ENCODE results near the gene NDUFV1.

NDUFV1 gene

GRCh38 chr11:67644472-67645418 is 38.0 kb downstream of the NDUFV1 start:
- TF ChIP-seq ZNF274 (IDR thresholded peaks at IDR 0.05; ENCODE audit: low read depth, low read length), result no peak
- H3K4me3 ChIP-seq (ENCODE audit: low read length), result no peak overlapping the region

DNA sequence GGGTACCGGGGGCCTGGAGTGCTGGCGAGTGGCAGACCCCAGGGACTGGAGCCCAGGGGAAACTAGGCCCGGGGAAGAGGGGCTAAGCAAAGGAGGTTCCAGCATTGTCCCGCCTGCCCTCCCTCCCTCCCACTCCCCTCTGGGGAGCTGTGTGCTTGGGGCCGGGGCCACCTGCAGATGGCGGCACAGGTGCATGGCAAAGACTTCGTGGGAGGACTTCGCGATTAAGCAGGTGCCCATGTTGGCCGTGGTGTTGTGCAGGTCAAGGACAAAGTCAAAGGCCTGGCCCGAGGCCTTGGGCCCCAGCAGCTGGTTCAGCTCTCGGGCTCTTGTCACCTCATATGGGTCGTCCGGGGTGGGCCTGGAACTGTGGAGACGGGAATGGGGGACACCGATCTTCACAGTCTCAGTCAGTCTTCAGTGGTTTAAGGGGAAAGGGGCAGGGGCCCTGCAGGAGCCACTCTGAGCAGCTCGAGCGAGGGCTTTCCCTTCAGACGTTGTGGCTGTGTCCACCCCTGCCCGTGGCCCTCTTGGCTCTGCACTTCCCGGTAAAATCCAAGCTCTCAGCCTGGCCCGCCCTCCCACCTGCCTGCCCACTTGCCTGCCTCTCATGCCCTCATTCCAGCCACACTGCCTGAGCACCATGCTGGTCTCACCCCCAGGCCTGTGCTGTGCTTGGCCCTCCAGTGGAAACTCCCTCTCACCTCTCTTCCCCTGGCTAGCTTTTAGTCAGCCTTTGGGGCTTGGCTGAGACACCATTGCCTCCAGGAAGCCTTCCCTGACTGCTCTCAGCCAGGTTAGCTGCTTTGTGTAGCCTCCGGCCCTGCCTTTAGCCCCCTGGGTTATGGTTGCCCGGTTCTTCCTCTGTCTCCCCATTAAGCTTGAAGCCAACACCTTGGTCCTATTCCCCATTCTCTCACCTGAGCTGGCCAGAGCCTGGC is 39.1 kb downstream of the NDUFV1 start:
- no peak overlapping the region for H3K4me3 ChIP-seq (ENCODE audit: low read length)
- TF ChIP-seq ZNF274 (IDR thresholded peaks at IDR 0.05; ENCODE audit: low read depth, low read length), result no peak

GRCh38 chr11:67646535-67647336 is 40.0 kb downstream of the NDUFV1 start:
- no peak for TF ChIP-seq ZNF274 (IDR thresholded peaks at IDR 0.05; ENCODE audit: low read depth, low read length)
- H3K4me3 ChIP-seq (ENCODE audit: low read length), result no peak overlapping the region

GRCh38 chr11:67647471-67647870 is 40.7 kb downstream of the NDUFV1 start:
- TF ChIP-seq ZNF274 (IDR thresholded peaks at IDR 0.05; ENCODE audit: low read depth, low read length), result no peak
- H3K4me3 ChIP-seq (ENCODE audit: low read length), result no peak overlapping the region

- H3K4me3 ChIP-seq (ENCODE audit: low read length), result no peak overlapping the region
- no peak for TF ChIP-seq ZNF274 (IDR thresholded peaks at IDR 0.05; ENCODE audit: low read depth, low read length)
Measured at GRCh38 chr11:67648140-67648795, 41.5 kb downstream of the NDUFV1 start.

GRCh38 chr11:67648796-67649613 is 42.3 kb downstream of the NDUFV1 start:
- no peak for TF ChIP-seq ZNF274 (IDR thresholded peaks at IDR 0.05; ENCODE audit: low read depth, low read length)
- H3K4me3 ChIP-seq (ENCODE audit: low read length), result no peak overlapping the region; the same call in 1 of the 2 replicates

DNA sequence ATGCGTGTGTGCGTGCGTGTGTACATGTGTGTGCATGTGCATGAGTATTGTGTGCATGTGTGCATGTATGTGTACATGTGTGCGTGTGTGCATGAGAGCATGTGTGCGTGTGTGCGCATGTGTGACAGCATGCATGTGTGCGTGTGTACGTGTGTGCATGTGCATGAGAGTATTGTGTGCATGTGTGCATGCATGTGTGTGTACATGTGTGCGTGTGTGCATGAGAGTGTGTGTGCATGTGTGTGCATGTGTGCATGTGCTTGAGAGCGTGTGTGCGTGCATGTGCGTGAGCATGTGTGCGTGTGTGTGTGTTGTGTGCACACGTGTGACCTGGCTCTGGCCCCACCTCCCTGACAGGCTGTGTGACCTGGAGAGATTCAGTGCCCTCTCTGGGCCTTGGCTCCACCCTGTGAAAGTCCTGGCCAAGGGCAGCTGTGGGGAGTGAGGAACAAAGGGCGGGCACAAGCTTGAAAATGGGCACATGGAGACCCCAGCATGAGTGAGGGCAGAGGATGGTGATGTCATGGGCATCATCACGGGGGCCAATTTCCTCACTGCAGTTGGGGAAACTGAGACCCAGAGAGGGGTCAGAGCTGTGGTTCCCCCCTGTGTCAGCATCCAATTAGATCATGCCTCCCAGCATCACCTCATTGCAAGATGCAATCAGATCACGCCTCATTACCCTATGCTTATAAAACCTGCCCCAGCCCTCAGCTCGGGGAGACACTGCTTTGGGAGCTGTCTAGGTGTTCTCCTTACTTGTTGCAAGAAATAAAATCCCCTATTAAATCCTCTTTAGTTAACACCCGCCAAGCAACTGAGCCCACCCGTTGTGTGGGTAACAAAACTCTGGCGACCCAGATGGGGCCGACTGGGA is 43.1 kb downstream of the NDUFV1 start:
- no peak overlapping the region for H3K4me3 ChIP-seq (ENCODE audit: low read length)

GRCh38 chr11:67651976-67652781 is 45.4 kb downstream of the NDUFV1 start:
- no peak overlapping the region for H3K4me3 ChIP-seq (ENCODE audit: low read length)
- TF ChIP-seq ZNF274 (IDR thresholded peaks at IDR 0.05; ENCODE audit: low read depth, low read length), result no peak

More for the DNA sequence above, 43.1 kb downstream of the NDUFV1 start:
- no peak for TF ChIP-seq ZNF274 (IDR thresholded peaks at IDR 0.05; ENCODE audit: low read depth, low read length)

DNA sequence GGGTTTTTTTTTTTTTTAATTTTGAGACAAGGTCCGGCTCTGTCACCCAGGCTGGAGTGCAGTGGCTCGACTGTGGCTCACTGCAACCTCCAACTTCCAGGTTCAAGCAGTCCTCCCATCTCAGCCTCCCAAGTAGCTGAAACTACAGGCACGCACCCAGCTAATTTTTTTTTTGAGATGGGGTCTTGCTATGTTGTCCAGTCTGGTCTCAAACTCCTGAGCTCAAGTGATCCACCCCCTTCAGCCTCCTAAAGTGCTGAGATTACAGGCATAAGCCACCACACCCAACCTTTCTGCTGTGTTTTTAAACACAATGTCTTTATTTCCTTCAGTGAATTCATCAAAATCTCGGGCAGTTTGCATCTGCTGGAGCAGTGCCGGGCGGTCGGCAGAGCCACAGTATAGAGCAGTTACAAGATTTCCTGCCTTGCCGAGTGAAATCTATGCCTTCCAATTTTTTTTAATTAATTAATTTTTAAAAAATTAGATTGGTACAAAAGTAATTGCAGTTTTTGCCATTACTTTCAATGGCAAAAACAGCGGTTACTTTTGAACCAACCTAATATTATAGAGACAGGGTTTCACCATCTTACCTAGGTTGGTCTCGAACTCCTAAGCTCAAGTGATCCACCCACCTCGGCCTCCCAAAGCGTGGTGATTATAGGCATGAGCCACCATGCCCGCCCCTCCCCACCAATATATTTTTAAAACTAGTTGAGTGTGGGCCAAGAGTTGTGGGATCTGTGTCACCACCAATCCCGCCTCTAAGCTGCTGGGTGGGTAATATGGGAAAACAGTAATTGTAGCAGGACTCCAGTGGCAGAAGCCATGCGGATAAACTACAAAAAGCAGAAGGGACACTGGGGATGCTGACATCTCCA is 46.5 kb downstream of the NDUFV1 start:
- TF ChIP-seq ZNF274 (IDR thresholded peaks at IDR 0.05; ENCODE audit: low read depth, low read length), result no peak
- H3K4me3 ChIP-seq (ENCODE audit: low read length), result no peak overlapping the region

DNA sequence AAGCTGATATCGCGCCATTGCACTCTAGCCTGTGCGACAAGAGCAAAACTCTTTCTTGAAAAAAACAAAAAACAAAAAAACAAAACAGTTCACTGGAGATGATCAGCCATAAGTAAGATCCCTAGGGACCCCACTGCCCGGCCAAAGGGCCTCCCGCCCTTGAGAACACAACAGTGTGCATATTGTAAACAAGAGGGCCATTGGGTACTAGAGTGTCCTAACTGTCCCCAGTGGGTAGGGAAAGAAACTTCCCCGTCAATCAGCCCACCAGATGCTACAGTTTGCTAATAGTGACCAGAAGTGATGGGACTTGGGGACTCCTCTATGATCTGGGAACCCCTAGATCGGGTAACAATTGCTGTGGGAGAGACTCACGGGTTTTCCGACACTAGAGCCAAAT is 47.5 kb downstream of the NDUFV1 start:
- H3K4me3 ChIP-seq (ENCODE audit: low read length), result no peak overlapping the region
- TF ChIP-seq ZNF274 (IDR thresholded peaks at IDR 0.05; ENCODE audit: low read depth, low read length), result no peak

Data from GM08714 (cell line).